NCI-H1417 (cell line): ENCODE measurements around the gene GGTLC1.
"Not testable (repeated sequence)": the region's sequence is repeated elsewhere in the genome, so short reads cannot be mapped to it uniquely, and the experiment has no call there.

Source experiments
- DNase-seq, 3 experiments: peaks; one replicate each; lab custom pipeline; 2025; lab: John Stamatoyannopoulos, UW

GGTLC1 gene

GRCh38 chr20:23988561-23988960 is at the start of gene GGTLC1:
Gene GGTLC1, minus strand, starts transcription at chr20:23988779. Its CDS starts 2,168 bp downstream, at chr20:23986611.
- no peak for DNase-seq

- no peak for DNase-seq
These were observed 46.2 kb upstream of the GGTLC1 start for GRCh38 chr20:24034820-24035219.

GRCh38 chr20:24033565-24033964 is 45.0 kb upstream of the GGTLC1 start:
- DNase-seq: no peak

DNA sequence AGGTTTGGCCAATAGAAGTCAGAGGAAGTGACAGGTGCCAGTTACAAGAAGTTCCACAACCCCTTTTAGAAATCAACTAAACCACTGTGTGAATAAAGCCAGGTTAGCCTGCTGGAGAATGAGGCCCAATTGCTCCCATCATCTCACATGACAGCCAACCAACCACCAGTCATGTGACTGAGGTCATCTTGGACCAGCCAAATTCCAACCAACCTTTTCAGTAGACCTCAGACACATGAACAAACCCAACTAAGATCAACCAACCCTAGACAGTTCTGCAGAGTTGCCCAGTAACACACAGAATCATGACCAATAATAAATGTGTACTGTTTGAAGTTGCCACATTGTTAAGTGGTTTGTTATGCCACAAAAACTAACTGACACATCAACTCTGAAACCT is 44.6 kb upstream of the GGTLC1 start:
- DNase-seq: no peak

DNA sequence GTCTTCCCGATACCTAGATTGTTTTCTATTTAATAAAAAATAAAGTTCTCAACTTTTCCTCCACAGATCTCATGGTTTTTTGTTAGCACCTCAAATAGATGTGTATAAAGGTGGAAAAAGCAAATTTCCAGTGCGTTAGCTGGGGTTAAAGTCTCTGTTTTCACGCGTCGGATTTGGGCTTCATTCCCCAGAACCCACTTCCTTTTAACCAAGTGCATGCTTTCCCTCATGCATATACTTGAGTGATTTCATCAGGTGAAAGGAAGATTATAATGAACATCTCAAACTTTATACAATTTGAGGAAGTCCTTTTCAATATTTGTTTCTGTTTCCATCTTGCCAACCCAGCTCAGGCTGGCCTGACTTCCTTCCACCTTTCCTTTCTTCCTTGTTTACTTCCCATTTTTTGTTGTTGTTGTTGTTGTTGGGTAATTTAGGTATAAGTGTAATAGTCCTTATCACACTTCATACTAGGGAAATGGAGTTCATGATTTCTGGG is 43.9 kb upstream of the GGTLC1 start:
- DNase-seq: no peak

DNA sequence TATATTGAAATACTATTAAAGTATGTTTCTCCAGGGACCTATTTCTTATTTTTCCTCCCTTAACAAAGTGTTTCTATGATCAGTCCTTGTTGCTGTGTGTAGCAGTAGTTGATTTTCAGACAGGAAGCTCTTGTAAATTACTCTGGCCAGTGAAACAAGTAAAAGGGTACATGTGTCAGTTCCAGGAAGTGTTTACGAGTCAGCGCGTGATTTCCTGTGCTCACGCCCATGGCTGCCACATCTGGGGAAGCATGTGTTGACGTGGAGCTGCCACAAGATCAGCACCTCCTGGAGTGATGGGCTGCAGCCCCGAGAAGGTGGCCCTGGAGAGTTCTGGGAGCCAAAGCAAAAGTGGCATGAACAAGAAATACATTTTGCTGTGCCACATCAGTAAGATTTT is 38.6 kb upstream of the GGTLC1 start:
- no peak for DNase-seq

DNA sequence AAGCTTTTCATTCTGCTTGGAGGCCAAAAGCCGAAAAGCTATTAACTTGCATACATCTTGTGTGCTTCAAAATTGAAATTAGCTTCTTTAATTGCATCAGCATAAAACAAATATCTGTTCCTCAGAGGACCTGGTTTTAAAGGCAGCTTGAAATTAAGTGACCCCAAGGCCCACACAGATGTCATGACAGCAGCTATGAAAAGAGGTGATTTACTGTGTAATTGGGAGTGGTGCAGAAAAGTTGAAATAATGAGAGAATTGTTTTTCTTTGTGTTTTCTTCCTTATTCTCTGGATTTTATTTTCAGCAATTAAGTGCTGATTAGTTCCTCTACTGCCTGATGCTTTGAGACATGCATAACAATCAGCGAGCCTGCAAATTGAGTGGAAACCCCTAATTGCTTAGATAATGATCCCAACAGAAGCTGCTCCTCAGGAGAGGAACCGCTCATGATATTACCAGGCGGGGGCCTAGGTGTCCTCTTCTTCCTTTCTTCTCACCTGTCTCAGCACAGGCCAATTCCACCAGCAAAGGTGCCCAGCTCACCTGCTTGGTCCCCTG is 34.1 kb upstream of the GGTLC1 start:
- no peak for DNase-seq

DNA sequence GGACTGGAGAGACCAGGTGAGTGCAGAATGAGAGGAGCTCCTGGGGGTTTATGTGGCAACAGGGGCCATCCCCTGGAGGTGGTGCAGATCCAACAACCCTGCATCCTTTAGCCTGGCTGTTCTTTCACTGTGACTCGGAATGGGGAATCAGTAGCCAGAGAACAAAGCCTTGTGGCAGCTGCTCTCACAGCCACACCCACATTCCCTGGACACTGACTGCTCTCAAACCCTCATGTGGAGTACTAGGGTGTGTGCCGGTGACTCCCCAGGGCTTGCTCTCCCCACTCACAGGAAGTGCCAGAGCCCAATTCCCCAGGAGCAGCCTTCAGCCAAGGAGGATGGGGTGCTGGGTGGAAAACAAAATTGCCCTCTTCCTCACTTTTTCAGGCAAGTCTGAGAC is 30.2 kb upstream of the GGTLC1 start:
- peak in 1 of 3 experiments; percentile 23 for DNase-seq

DNA sequence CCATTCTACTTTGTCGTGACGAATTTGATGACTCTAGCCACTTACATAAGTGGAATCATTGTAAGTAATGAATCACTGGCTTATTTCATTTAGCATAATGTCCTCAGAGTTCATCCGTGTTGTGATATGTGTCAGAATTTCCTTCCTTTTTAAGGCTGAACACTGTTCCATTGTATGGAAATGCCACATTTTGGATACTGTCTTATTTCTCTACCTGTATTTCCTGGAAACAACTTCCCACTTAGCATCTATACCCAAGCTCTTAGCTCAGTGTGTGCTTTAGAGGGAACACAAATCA is 28.8 kb upstream of the GGTLC1 start:
- DNase-seq: no peak

- no peak for DNase-seq
These were observed 28.3 kb upstream of the GGTLC1 start for GRCh38 chr20:24016607-24017457.

GRCh38 chr20:24013953-24014352 is 25.4 kb upstream of the GGTLC1 start:
- DNase-seq: no peak

GRCh38 chr20:24011282-24011681 is 22.7 kb upstream of the GGTLC1 start:
- DNase-seq: no peak

DNA sequence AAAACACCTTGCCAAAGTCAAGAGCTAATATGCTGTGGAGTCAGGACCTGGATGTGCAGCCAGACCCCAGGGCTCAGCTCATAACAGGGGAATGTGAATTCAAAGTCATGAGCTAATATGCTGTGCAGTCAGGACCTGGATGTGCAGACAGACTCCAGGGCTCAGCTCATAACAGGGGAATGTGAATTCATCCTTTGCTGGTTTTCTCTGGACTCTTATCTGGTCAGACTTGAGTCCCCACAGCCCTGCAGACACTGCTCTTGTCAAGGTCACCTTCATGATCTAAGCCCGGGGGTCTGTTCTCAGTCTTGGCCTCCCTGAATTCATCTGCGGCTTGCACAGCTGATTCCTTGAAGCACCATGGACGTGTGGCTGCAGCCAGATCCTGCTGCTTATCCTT is 19.2 kb upstream of the GGTLC1 start:
- no peak for DNase-seq

GRCh38 chr20:24007073-24007595 is 18.6 kb upstream of the GGTLC1 start:
- DNase-seq: no peak

DNA sequence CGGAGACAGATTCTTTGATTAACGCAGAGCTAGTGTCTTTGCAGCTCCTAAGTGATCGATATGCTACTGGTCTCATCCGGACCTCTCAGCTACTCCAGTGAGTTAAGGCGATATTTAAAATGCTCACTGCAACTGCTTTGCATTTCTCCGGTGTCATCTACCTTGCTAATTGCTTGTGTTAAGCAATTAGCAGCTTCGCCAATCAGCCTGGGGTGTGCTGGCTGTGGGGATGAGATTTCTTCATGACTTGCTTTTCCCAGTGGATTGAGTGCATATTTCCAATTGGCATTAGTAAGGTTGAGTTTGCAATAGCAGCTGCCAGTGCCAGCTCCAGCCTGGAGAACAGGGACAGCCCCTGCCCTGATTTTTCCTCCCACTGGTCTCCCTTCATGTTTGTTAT is 18.0 kb upstream of the GGTLC1 start:
- DNase-seq: no peak

- DNase-seq: no peak
These were observed 15.9 kb upstream of the GGTLC1 start for GRCh38 chr20:24004471-24004870.

- DNase-seq: no peak
These were observed 14.3 kb upstream of the GGTLC1 start for GRCh38 chr20:24002896-24003295.

- no peak for DNase-seq
These were observed 13.3 kb upstream of the GGTLC1 start for GRCh38 chr20:24001712-24002405.

DNA sequence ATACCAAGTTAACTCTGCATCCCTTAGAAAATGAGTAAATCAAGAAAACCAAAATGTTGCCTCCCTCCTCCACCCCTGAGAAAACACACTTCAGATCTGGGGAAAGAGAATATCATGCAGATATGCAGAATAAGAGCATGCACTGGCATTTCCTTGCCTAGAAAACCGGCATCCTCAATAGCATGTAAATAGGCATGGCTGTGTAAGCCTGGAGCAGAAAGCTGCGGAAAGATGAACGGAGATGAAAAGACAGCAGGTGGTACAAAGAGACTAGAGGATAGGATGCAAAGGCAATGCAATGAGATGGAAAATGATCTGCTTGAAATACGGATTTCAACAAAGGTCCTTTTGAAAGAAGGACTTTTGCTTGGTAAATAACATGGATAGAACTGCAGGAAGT is 10.3 kb upstream of the GGTLC1 start:
- no peak for DNase-seq

- no peak for DNase-seq
These were observed 9.8 kb upstream of the GGTLC1 start for GRCh38 chr20:23998392-23998791.

GRCh38 chr20:23995905-23996666 is 7.5 kb upstream of the GGTLC1 start:
- DNase-seq: peak in 2 of 3 experiments; percentile 2 to 69

- DNase-seq: not testable (repeated sequence)
These were observed 6.7 kb upstream of the GGTLC1 start for GRCh38 chr20:23995291-23995690.
